B cell (primary cell): Measurements from ENCODE around the gene PPP1R12B. TPM values are rescaled to one million over a fixed set of nuclear protein-coding genes. Genes with fewer than 3 reads are reported as not detected.
"Not testable (repeated sequence)": the region's sequence is repeated elsewhere in the genome, so short reads cannot be mapped to it uniquely, and the experiment has no call there.

Experiments
- ATAC-seq: fragments of 200-7000 bp; cut with Tn5 transposase; one replicate; pipeline ENCODE4 v1.10.0; 2021; ENCODE audit warnings: low read depth, mild to moderate bottlenecking, moderate number of reproducible peaks, moderate library complexity
- CTCF ChIA-PET: fragments of 350-600 bp; sonication (Branson Sonifier 250); formaldehyde crosslinking; loops from one replicate; lab custom pipeline; 2021; ENCODE audit warnings: antibody characterized with exemption, inconsistent platforms; lab: Charles Lee
- POLR2A ChIA-PET: fragments of 350-600 bp; sonication (Branson Sonifier 250); formaldehyde crosslinking; loops from one replicate; lab custom pipeline; 2021; ENCODE audit warnings: antibody characterized with exemption; lab: Charles Lee
- DNase-seq: peaks from one replicate; pipeline ENCODE4 v3.0.0; 2013
- H2AFZ ChIP-seq: 2 replicates; pipeline ENCODE4 v1.6.1; 2012; ENCODE audit warnings: mild to moderate bottlenecking, low read depth, low read length; ENCODE audit not compliant: insufficient read depth, poor library complexity, severe bottlenecking
- H3K27ac ChIP-seq, 2 donors: 1 replicate in 1 of 2; 2 replicates in 1 of 2; pipeline ENCODE4 v1.5.1; 2012 to 2013; ENCODE audit warnings: low read length in 2 of 2, mild to moderate bottlenecking in 2 of 2, moderate library complexity in 1 of 2
- H3K27me3 ChIP-seq, 4 experiments: fragments of 200-600 bp in 1 of 4; sonication (generic) in 1 of 4; replicated peaks in 1 of 4; 1 replicate in 2 of 4; 2 replicates in 2 of 4; pipeline versions ENCODE4 v1.6.1 to v1.7.0; 2013 to 2016; ENCODE audit warnings: low read length in 3 of 4, mild to moderate bottlenecking in 2 of 4, mixed read lengths in 1 of 4, moderate library complexity in 1 of 4; ENCODE audit not compliant: insufficient read depth in 4 of 4, control insufficient read depth in 3 of 4; ENCODE audit errors: control extremely low read depth in 1 of 4
- H3K36me3 ChIP-seq, 2 experiments: replicated peaks in 1 of 2; 1 replicate in 1 of 2; 2 replicates in 1 of 2; pipeline versions ENCODE4 v1.6.1 to v1.7.1; 2013; ENCODE audit warnings: low read length in 1 of 2; ENCODE audit not compliant: insufficient read depth in 2 of 2, control insufficient read depth in 1 of 2; ENCODE audit errors: control extremely low read depth in 1 of 2, extremely low read depth in 1 of 2
- H3K4me1 ChIP-seq, 2 donors: fragments of 200-600 bp in 1 of 2; sonication (generic) in 1 of 2; 1 replicate in 1 of 2; 2 replicates in 1 of 2; pipeline versions ENCODE4 v1.5.1 to v1.6.1; 2013 to 2017; ENCODE audit warnings: low read length in 2 of 2; ENCODE audit not compliant: control insufficient read depth in 2 of 2, insufficient read depth in 2 of 2
- H3K4me2 ChIP-seq: replicated peaks from 2 replicates; pipeline ENCODE3; 2012; ENCODE audit warnings: mild to moderate bottlenecking, low read depth, low read length; ENCODE audit not compliant: poor library complexity, severe bottlenecking
- H3K4me3 ChIP-seq, 5 experiments: fragments of 200-600 bp in 1 of 5; sonication (generic) in 1 of 5; 1 replicate in 3 of 5; 2 replicates in 2 of 5; pipeline versions ENCODE4 v1.5.1 to v1.7.0; 2011 to 2016; ENCODE audit warnings: low read length in 4 of 5, mild to moderate bottlenecking in 4 of 5, low read depth in 2 of 5, control low read depth in 1 of 5, moderate library complexity in 1 of 5; ENCODE audit not compliant: insufficient read depth in 1 of 5; ENCODE audit errors: control extremely low read depth in 1 of 5, extremely low read depth in 1 of 5
- H3K79me2 ChIP-seq: fragments of 200-600 bp; sonication (generic); one replicate; pipeline ENCODE4 v1.6.0; 2016; ENCODE audit warnings: low read length; ENCODE audit not compliant: control insufficient read depth, insufficient read depth
- H3K9ac ChIP-seq: fragments of 200-600 bp; sonication (generic); 2 replicates; pipeline ENCODE4 v1.6.1; 2017; ENCODE audit warnings: mild to moderate bottlenecking, low read length, moderate library complexity
- H3K9me3 ChIP-seq, 3 donors: one replicate each; pipeline versions ENCODE4 v1.6.1 to v1.7.1; 2013; ENCODE audit warnings: low read length in 2 of 3; ENCODE audit not compliant: control insufficient read depth in 2 of 3, insufficient read depth in 1 of 3; ENCODE audit errors: control extremely low read depth in 1 of 3
- H4K20me1 ChIP-seq: 2 replicates; pipeline ENCODE4 v1.6.0; 2012; ENCODE audit warnings: mild to moderate bottlenecking, low read length; ENCODE audit not compliant: insufficient read depth, control insufficient read depth, poor library complexity, severe bottlenecking
- H3K27ac Mint-ChIP-seq: one replicate; pipeline ENCODE4 v1.8.0; 2021; ENCODE audit warnings: mixed read lengths
- H3K27me3 Mint-ChIP-seq: one replicate; pipeline ENCODE4 v1.8.0; 2021; ENCODE audit warnings: mixed read lengths
- H3K4me1 Mint-ChIP-seq: one replicate; pipeline ENCODE4 v1.8.0; 2021; ENCODE audit warnings: mixed read lengths
- H3K4me3 Mint-ChIP-seq: one replicate; pipeline ENCODE4 v1.8.0; 2021; ENCODE audit warnings: mixed read lengths
- H3K9me3 Mint-ChIP-seq: one replicate; pipeline ENCODE4 v1.8.0; 2022; ENCODE audit warnings: mixed read lengths; ENCODE audit not compliant: insufficient read depth
- WGBS: methylation state at CpG from one replicate; pipeline ENCODE4 v1.1.5; 2013; ENCODE audit warnings: missing lambda C conversion rate; ENCODE audit not compliant: insufficient coverage; 5-methylcytosine and 5-hydroxymethylcytosine counted together
- intact Hi-C: fragments of 100-400 bp; cut with micrococcal nuclease; formaldehyde crosslinking; loops from one replicate; pipeline ENCODE4 v1.10.0; 2022
- polyA plus RNA-seq: library from polyadenylated mRNA; depleted of rRNA; stranded (reverse); fragments of >200 nt; gene quantifications from 2 replicates; pipeline ENCODE4 v1.2.3, GENCODE V29; 2012
- total RNA-seq, 2 donors: library from RNA; stranded (reverse); fragments of 120-200 nt in 1 of 2; gene quantifications; 1 replicate in 1 of 2; 2 replicates in 1 of 2; pipeline versions ENCODE4 v1.2.3 to v1.2.4, GENCODE V29; 2013 to 2022

PPP1R12B gene
- total and polyA plus RNA-seq, 2 donors (not counting 1 experiment from before 2014, with no cell fraction given) = 7.1 to 49.6 TPM

DNA sequence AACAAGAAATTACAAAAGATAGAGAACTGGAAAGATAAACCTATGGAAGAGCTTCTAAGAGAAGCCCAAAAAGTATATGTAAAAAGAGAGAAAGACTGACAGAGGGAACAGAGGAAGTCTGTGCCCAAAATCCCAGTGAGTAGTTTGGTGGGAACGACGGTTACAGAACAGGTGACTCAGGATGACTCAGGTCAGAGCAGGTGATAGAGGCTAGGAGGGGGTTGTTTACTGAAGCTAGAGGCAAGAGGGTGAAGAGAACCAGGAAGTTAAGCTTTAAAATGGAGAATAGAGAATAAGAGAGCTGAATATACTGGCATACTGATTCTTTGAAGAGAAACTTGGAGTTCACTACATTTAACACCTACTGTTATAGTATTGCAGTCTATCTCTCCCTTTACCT, 134.9 kb downstream of the PPP1R12B start:
- POLR2A ChIA-PET = interaction anchor here (0.7 kb wide), 1 partner anchor 68 kb away, joined by 3 read pairs; no protein-coding TSS in a partner anchor
- intact Hi-C loops = loop anchor here (5.0 to 10.0 kb wide), 2 partner anchors 144 to 319 kb away; partner anchors contain the start of gene PTPN7

DNA sequence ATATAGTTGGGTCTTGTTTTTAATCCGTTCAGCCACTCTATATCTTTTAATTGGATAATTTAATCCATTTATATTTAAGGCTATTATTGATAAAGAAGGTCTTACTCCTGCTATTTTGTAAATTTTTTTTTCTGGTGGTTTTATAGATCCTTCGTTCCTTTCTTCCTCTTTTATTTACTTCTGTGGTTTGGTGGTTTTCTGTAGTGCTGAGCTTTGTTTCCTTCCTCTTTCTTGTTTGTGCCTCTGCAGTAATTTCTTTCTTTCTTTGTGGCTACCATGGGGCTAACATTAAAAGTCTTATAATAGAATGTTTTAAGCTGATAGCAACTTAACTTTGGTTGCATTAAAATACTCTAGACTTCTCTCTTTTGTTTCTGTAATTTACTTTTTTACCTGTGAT, 135.5 kb downstream of the PPP1R12B start:
- H2AFZ ChIP-seq, H3K36me3 ChIP-seq, H4K20me1 ChIP-seq, POLR2A ChIA-PET, H3K27me3 ChIP-seq, H3K27ac ChIP-seq, H3K79me2 ChIP-seq, H3K9me3 Mint-ChIP-seq: not testable (repeated sequence)
- Histone ChIP-seq H3K4me3 (peak overlapping the region in 3 of 5 experiments; percentile 8 to 51 (median 38)), H3K9me3 (peaks cover 0 to 10% (median 0%) of the 10 kb centered on the region in 3 donors), H3K4me2 (peak overlapping the region; percentile 69), H3K9ac (peak overlapping the region; percentile 39), H3K4me1 (peaks cover 35 to 39% of the 10 kb centered on the region in 2 donors)
- no CpG with 5 or more reads among the region's 2 CpGs for WGBS
- Mint-ChIP-seq H3K27ac (peak overlapping the region; percentile 67), H3K4me1 (peaks cover 50% of the 10 kb centered on the region), H3K4me3 (peak overlapping the region; percentile 73), H3K27me3 (peaks cover 24% of the 10 kb centered on the region)
- peak; percentile 67 for ATAC-seq
- CTCF ChIA-PET = interaction anchor here (0.9 to 1.5 kb wide), 5 partner anchors 17 to 236 kb away, joined by 4 to 5 read pairs (median 5); no protein-coding TSS in a partner anchor
- intact Hi-C loops = loop anchor here (5.0 to 10.0 kb wide), 2 partner anchors 143 to 319 kb away; partner anchors contain the start of gene PTPN7
- peak; percentile 67 for DNase-seq

More for the DNA sequence above, 134.9 kb downstream of the PPP1R12B start:
- H3K27ac ChIP-seq, H3K36me3 ChIP-seq, H2AFZ ChIP-seq, H3K79me2 ChIP-seq, H3K27me3 ChIP-seq, H4K20me1 ChIP-seq, H3K9me3 Mint-ChIP-seq: not testable (repeated sequence)
- Histone ChIP-seq H3K9ac (peak overlapping the region; percentile 39), H3K4me3 (peak overlapping the region in 3 of 5 experiments; percentile 3 to 51 (median 38)), H3K4me2 (peak overlapping the region; percentile 69), H3K9me3 (peaks cover 0 to 10% (median 0%) of the 10 kb centered on the region in 3 donors), H3K4me1 (peaks cover 29 to 34% of the 10 kb centered on the region in 2 donors)
- DNase-seq = peak; percentile 54
- 8% methylated on average over 2 of the region's 2 CpGs for WGBS
- peak overlapping the region; percentile 44 for H3K27ac Mint-ChIP-seq
- CTCF ChIA-PET = interaction anchor here (0.7 to 1.5 kb wide), 6 partner anchors 18 to 506 kb away, joined by 3 to 5 read pairs (median 4); no protein-coding TSS in a partner anchor
- peaks cover 44% of the 10 kb centered on the region for H3K4me1 Mint-ChIP-seq
- H3K4me3 Mint-ChIP-seq = peak overlapping the region; percentile 73
- peak; percentile 45 for ATAC-seq
- H3K27me3 Mint-ChIP-seq = peaks cover 20% of the 10 kb centered on the region

DNA sequence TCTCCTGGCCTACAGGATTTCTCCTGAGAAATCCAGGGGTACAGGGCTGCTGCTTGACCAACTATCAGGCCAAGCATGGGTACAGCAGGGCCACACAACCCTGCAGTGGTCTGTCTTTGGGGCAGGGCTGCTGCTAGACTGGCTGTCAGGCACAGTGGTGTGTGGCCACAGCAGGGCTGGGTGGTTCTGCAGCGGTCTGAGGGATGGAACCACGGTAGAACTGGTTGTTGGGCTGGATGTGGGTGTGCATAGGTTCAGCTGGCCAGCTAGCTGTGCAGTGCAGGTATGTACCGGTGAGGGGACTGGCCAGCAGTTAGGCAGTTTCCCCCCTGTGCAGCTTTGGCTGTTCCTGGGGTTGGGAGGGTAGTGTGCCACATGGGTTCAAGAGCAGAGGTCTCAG, 136.3 kb downstream of the PPP1R12B start:
- POLR2A ChIA-PET, DNase-seq, ATAC-seq, H3K36me3 ChIP-seq, H3K79me2 ChIP-seq, H2AFZ ChIP-seq, H3K9me3 Mint-ChIP-seq, H4K20me1 ChIP-seq, H3K27ac ChIP-seq, H3K27me3 ChIP-seq, H3K9ac ChIP-seq: not testable (repeated sequence)
- Histone ChIP-seq H3K4me1 (peaks cover 35 to 39% of the 10 kb centered on the region in 2 donors), H3K9me3 (peaks cover 0 to 10% (median 0%) of the 10 kb centered on the region in 3 donors), H3K4me2 (peak overlapping the region; percentile 69), H3K4me3 (peak overlapping the region in 1 of 5 experiments; percentile 51)
- H3K4me3 Mint-ChIP-seq = peak overlapping the region; percentile 53
- intact Hi-C loops = loop anchor here (5.0 to 10.0 kb wide), 3 partner anchors 82 to 320 kb away; partner anchors contain the start of gene PTPN7
- peak overlapping the region; percentile 12 for H3K27ac Mint-ChIP-seq
- H3K4me1 Mint-ChIP-seq = peaks cover 51% of the 10 kb centered on the region
- 70% methylated on average over 3 of the region's 3 CpGs for WGBS
- peaks cover 31% of the 10 kb centered on the region for H3K27me3 Mint-ChIP-seq
- CTCF ChIA-PET = interaction anchor here (1.5 kb wide), 1 partner anchor 91 kb away, joined by 3 read pairs; no protein-coding TSS in a partner anchor
